Body of pancreas (tissue), 4 donors: Measurements from ENCODE around the gene TEX14.

Source experiments
- POLR2A ChIP-seq, 3 donors: fragments of 450-650 bp; IDR thresholded peaks; one replicate each; pipeline ENCODE4 v1.6.1; 2016; ENCODE audit warnings: antibody characterized with exemption in 3 of 3, mild to moderate bottlenecking in 2 of 3
- TF ChIP-seq, protein P1 (sequence below), 7 experiments: fragments of 450-650 bp in 4 of 7; fragments of 200-600 bp in 3 of 7; sonication (generic) in 3 of 7; IDR thresholded peaks; one replicate each; pipeline ENCODE4 v1.5.1; 2016 to 2019; ENCODE audit warnings: antibody characterized with exemption in 7 of 7

DNA sequence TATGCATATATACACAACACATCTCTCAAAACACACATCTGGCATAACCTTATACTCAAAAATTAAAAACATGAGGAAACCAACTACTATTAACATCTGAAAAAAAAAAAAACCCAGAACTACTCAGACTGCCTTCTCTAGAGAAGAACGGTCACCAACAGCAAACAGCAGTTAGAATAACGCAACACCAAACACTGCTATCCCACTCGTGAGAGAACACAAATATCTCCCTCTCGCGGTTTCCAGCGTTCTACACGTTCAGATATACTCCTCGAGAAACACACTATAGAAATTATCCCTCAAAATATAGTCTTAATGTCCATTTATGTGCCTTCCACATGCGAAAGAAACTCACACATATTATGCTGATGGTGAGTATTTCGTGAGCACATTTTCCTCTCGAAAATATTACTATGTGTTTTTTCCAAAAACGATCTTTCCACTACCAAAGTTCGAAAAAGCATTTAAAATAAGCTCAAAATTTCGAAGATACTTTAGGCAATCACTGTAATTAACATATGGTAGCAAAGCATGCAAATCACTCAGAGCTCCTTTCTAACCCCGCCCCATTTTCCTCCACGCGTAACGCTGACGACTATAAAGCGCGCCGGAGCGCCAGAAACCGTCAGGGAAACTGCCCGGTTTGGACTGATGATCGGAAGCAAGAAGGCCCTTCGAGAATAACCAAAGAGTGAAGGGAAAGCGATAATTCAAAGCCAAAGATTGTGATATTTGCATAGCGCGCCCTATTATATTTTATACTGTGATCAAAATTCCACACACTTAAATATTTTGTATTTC is 60.1 kb downstream of the TEX14 start:
- peak; percentile 92 to 100 (median 100) for TF ChIP-seq POLR2A (IDR thresholded peaks at IDR 0.05)
- TF ChIP-seq, protein P1, sequence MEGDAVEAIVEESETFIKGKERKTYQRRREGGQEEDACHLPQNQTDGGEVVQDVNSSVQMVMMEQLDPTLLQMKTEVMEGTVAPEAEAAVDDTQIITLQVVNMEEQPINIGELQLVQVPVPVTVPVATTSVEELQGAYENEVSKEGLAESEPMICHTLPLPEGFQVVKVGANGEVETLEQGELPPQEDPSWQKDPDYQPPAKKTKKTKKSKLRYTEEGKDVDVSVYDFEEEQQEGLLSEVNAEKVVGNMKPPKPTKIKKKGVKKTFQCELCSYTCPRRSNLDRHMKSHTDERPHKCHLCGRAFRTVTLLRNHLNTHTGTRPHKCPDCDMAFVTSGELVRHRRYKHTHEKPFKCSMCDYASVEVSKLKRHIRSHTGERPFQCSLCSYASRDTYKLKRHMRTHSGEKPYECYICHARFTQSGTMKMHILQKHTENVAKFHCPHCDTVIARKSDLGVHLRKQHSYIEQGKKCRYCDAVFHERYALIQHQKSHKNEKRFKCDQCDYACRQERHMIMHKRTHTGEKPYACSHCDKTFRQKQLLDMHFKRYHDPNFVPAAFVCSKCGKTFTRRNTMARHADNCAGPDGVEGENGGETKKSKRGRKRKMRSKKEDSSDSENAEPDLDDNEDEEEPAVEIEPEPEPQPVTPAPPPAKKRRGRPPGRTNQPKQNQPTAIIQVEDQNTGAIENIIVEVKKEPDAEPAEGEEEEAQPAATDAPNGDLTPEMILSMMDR (IDR thresholded peaks at IDR 0.05) = peak in 4 of 7 experiments; percentile 48 to 60 (median 53)
